Measurements from ENCODE around the gene FLYWCH2. TPM values are rescaled to one million over a fixed set of nuclear protein-coding genes. Genes with fewer than 3 reads are reported as not detected.
"Not testable (repeated sequence)": the region's sequence is repeated elsewhere in the genome, so short reads cannot be mapped to it uniquely, and the experiment has no call there.

Gene FLYWCH2
- polyA plus RNA-seq, 1 donor = 14.1 TPM

GRCh38 chr16:2912330-2913199, 29.6 kb downstream of the FLYWCH2 start:
- DNase-seq (ENCODE audit: low read depth) = no peak

GRCh38 chr16:2913603-2914002, 30.6 kb downstream of the FLYWCH2 start:
- no peak for DNase-seq (ENCODE audit: low read depth)

GRCh38 chr16:2914233-2914632, 31.2 kb downstream of the FLYWCH2 start:
- no peak for DNase-seq (ENCODE audit: low read depth)

GRCh38 chr16:2915196-2915929, 32.3 kb downstream of the FLYWCH2 start:
- no peak for DNase-seq (ENCODE audit: low read depth)

GRCh38 chr16:2919511-2920255, 36.7 kb downstream of the FLYWCH2 start:
- DNase-seq (ENCODE audit: low read depth) = peak; percentile 58

- no peak for DNase-seq (ENCODE audit: low read depth)
These were observed 40.5 kb downstream of the FLYWCH2 start for GRCh38 chr16:2923481-2923880.

GRCh38 chr16:2924901-2925755, 42.1 kb downstream of the FLYWCH2 start:
- DNase-seq (ENCODE audit: low read depth) = no peak

GRCh38 chr16:2925951-2926649, 43.1 kb downstream of the FLYWCH2 start:
- DNase-seq (ENCODE audit: low read depth) = no peak

GRCh38 chr16:2926650-2926999, 43.6 kb downstream of the FLYWCH2 start:
- DNase-seq (ENCODE audit: low read depth) = no peak

GRCh38 chr16:2927010-2927646, 44.1 kb downstream of the FLYWCH2 start:
- peak; percentile 66 for DNase-seq (ENCODE audit: low read depth)

GRCh38 chr16:2928151-2928550, 45.1 kb downstream of the FLYWCH2 start:
- DNase-seq (ENCODE audit: low read depth) = not testable (repeated sequence)

- DNase-seq (ENCODE audit: low read depth) = no peak
These were observed 45.8 kb downstream of the FLYWCH2 start for GRCh38 chr16:2928796-2929195.

GRCh38 chr16:2929693-2930092, 46.7 kb downstream of the FLYWCH2 start:
- no peak for DNase-seq (ENCODE audit: low read depth)

GRCh38 chr16:2930236-2930635, 47.2 kb downstream of the FLYWCH2 start:
- DNase-seq (ENCODE audit: low read depth) = no peak

- DNase-seq (ENCODE audit: low read depth) = not testable (repeated sequence)
These were observed 48.4 kb downstream of the FLYWCH2 start for GRCh38 chr16:2931231-2931914.

GRCh38 chr16:2933136-2933535, 50.1 kb downstream of the FLYWCH2 start:
- no peak for DNase-seq (ENCODE audit: low read depth)

- no peak for DNase-seq (ENCODE audit: low read depth)
These were observed 50.7 kb downstream of the FLYWCH2 start for GRCh38 chr16:2933701-2934100.

GRCh38 chr16:2934450-2934849, 51.4 kb downstream of the FLYWCH2 start:
- no peak for DNase-seq (ENCODE audit: low read depth)

- no peak for DNase-seq (ENCODE audit: low read depth)
These were observed 53.5 kb downstream of the FLYWCH2 start for GRCh38 chr16:2936436-2937011.
